Measurements from ENCODE around the gene SEC63.

The SEC63 gene

DNA sequence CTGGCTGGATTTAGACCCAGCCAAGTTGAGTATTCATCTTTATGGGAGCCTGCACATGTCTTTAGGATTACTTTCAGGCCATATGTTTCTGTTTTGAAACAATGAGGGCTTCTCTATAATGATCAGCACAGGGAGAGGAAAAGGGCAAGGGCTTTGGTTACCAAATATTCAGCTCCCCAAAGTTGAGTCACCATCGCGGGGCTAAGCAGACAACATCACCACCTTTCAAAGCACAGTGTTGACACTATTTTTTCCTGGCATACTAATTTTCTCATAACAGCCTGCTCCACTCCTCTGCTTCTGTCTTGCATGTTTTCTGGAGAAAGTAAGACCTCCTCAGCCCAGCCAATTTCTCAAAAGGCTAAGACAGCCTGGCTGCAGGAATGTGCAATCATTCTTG is 138.8 kb downstream of the SEC63 start:
- no peak for DNase-seq (ENCODE audit: low spot score)

DNA sequence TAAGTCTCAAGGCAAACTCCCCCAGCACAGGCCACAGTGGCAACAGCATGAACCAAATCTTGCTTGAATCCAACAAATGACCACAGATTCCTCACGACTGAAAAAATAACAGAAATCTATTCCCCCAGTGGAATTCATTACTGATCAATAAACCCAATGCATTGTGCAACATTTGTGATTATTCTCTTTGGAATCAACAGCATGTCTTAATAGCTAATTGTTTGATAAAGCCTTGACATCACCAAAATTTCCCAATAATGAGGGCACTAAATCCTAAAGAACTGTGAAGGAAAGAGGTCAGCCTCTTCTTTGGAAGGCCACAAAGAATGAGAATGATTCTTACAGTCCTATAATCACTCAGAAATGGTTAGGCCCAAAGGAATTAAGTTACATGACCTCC is 139.7 kb downstream of the SEC63 start:
- no peak for DNase-seq (ENCODE audit: low spot score)

DNA sequence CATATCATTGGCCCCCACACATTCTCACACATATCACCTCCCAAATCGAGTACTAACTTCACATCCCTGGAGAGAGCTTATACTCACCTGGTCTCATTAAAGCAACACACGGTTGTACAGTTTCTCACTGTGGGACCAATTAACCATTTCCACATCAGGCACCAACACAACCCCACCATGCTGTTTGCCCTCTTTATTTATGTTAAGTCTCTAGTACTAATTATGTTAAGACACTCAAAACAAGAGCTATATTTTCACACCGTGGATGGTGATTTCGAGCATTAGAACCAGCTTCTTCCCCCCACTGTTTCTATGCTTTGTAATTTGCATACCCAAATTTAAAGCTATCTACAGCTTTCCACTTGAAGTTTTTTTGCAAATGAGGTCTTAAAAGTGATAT is 140.2 kb downstream of the SEC63 start:
- DNase-seq (ENCODE audit: low spot score), result no peak

Measured in D341Med (cell line).